ENCODE measurements around the gene CDK5.

DNA sequence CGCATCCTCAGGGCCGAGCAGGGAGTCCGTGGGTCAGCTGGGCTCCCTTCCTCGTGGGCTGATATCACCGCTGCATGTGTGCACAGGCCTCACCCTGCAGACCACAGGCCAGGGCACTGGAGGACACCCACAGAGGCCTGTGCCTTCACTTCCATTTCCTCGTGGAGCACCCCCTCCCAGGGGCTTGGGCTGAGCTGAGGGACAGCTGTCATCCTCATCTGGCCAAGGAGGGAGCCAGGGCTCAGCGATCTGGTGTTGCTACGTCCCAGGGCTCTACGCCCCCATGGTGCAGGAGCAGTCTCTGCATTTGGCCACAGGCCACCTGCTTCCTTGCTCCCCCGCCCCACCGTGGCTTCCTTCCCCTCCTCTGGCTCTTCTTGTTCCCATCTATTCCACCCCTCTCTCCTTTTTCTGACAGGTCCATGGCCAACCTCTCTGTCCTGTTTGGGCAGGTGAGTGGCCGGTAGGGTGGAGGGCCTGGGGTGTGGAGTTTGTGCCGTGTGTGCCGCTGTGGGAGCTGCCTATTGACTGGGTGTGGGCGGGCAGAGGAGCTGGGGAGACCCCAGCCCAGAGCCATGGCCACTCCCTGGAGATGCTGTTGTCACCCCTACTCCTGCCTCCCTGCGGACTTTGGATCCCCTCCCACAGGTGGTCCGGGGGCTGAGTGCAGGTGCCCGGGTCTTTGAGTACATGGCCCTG, 17.7 kb downstream of the CDK5 start:
- no peak for TF ChIP-seq RAD21 (conservative IDR thresholded peaks at IDR 0.05)
- no peak for TF ChIP-seq CTCF (IDR thresholded peaks at IDR 0.05; ENCODE audit: poor library complexity, severe bottlenecking)
- TF ChIP-seq TAF1 (IDR thresholded peaks at IDR 0.05; ENCODE audit: low read depth) = no peak
- TF ChIP-seq POLR2AphosphoS5 (IDR thresholded peaks at IDR 0.05) = no peak
- no peak for TF ChIP-seq EZH2 (IDR thresholded peaks at IDR 0.05; ENCODE audit: borderline replicate concordance, insufficient read depth, low read length, poor library complexity, severe bottlenecking)
- TF ChIP-seq, protein P1, sequence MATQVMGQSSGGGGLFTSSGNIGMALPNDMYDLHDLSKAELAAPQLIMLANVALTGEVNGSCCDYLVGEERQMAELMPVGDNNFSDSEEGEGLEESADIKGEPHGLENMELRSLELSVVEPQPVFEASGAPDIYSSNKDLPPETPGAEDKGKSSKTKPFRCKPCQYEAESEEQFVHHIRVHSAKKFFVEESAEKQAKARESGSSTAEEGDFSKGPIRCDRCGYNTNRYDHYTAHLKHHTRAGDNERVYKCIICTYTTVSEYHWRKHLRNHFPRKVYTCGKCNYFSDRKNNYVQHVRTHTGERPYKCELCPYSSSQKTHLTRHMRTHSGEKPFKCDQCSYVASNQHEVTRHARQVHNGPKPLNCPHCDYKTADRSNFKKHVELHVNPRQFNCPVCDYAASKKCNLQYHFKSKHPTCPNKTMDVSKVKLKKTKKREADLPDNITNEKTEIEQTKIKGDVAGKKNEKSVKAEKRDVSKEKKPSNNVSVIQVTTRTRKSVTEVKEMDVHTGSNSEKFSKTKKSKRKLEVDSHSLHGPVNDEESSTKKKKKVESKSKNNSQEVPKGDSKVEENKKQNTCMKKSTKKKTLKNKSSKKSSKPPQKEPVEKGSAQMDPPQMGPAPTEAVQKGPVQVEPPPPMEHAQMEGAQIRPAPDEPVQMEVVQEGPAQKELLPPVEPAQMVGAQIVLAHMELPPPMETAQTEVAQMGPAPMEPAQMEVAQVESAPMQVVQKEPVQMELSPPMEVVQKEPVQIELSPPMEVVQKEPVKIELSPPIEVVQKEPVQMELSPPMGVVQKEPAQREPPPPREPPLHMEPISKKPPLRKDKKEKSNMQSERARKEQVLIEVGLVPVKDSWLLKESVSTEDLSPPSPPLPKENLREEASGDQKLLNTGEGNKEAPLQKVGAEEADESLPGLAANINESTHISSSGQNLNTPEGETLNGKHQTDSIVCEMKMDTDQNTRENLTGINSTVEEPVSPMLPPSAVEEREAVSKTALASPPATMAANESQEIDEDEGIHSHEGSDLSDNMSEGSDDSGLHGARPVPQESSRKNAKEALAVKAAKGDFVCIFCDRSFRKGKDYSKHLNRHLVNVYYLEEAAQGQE (IDR thresholded peaks at IDR 0.05; ENCODE audit: borderline replicate concordance) = no peak
- no peak for TF ChIP-seq EP300 (conservative IDR thresholded peaks at IDR 0.05; ENCODE audit: poor library complexity, severe bottlenecking)
- TF ChIP-seq SMC3 (conservative IDR thresholded peaks at IDR 0.05; ENCODE audit: poor library complexity) = no peak
- no peak for TF ChIP-seq MXI1 (conservative IDR thresholded peaks at IDR 0.05; ENCODE audit: poor library complexity, severe bottlenecking)
